KMS-11 (cell line): ENCODE measurements around the gene PSMD5.

Experiments used
- H2AFZ ChIP-seq: fragments of 200-600 bp; sonication (generic); 2 replicates; pipeline ENCODE4 v1.6.1; 2016; ENCODE audit warnings: antibody characterized with exemption, mixed run types, low read depth
- H3K27ac ChIP-seq: fragments of 200-600 bp; sonication (generic); 2 replicates; pipeline ENCODE4 v1.6.1; 2016; ENCODE audit warnings: mild to moderate bottlenecking, mixed run types
- H3K27me3 ChIP-seq: fragments of 200-600 bp; sonication (generic); 2 replicates; pipeline ENCODE4 v1.6.1; 2017; ENCODE audit warnings: mild to moderate bottlenecking, low read depth, mixed run types, moderate library complexity; ENCODE audit not compliant: insufficient read depth
- H3K36me3 ChIP-seq: fragments of 200-600 bp; sonication (generic); 2 replicates; pipeline ENCODE4 v1.6.1; 2017; ENCODE audit warnings: mild to moderate bottlenecking, mixed run types; ENCODE audit not compliant: insufficient read depth
- H3K4me1 ChIP-seq: fragments of 200-600 bp; sonication (generic); 2 replicates; pipeline ENCODE4 v1.6.1; 2016; ENCODE audit warnings: mild to moderate bottlenecking, low read depth, mixed run types; ENCODE audit not compliant: poor library complexity, severe bottlenecking
- H3K4me2 ChIP-seq: fragments of 200-600 bp; sonication (generic); 2 replicates; pipeline ENCODE4 v1.7.0; 2016; ENCODE audit warnings: mild to moderate bottlenecking, mixed run types
- H3K4me3 ChIP-seq: fragments of 200-600 bp; sonication (generic); IDR thresholded peaks from 2 replicates; pipeline ENCODE4 v1.6.1; 2017; ENCODE audit warnings: low read depth, low read length, mixed read lengths; ENCODE audit not compliant: insufficient read depth
- H3K79me2 ChIP-seq: fragments of 200-600 bp; sonication (generic); 2 replicates; pipeline ENCODE4 v1.6.1; 2016; ENCODE audit warnings: low read depth, mixed run types; ENCODE audit not compliant: insufficient read depth
- H3K9ac ChIP-seq: fragments of 200-600 bp; sonication (generic); 2 replicates; pipeline ENCODE4 v1.6.1; 2016; ENCODE audit warnings: mild to moderate bottlenecking, mixed run types
- H4K20me1 ChIP-seq: fragments of 200-600 bp; sonication (generic); 2 replicates; pipeline ENCODE4 v1.6.1; 2016; ENCODE audit warnings: mild to moderate bottlenecking, mixed run types; ENCODE audit not compliant: insufficient read depth
- CTCF ChIP-seq: fragments of 200-600 bp; sonication (generic); conservative IDR thresholded peaks from 2 replicates; pipeline ENCODE4 v1.6.1; 2017; ENCODE audit warnings: low read depth, mild to moderate bottlenecking, antibody characterized with exemption, low read length, moderate library complexity, mixed read lengths

The PSMD5 gene

DNA sequence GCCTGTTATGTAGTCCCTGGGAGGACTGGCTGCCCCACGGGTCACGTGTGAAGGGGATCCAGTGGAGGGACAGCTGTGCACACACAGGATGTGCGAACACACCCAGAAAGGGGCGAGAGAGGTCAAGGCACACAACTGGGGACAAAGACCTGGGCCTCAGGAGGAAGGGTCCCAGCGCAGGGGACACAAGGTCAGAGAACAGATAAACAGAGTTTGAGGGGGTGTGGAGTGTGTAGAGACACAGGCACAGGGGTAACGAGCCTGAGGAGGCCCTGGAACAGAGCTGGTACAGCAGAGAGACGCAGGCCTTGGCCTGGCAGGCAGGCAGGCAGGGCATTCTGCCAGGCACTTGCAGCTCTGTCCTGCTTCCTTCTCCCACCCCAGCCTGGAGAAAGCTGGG, 14.8 kb upstream of the PSMD5 start:
- H3K36me3 ChIP-seq, result no peaks in the 10 kb centered on the region
- no peaks in the 10 kb centered on the region for H3K79me2 ChIP-seq
- H3K4me1 ChIP-seq, result no peaks in the 10 kb centered on the region
- no peak overlapping the region for H3K4me3 ChIP-seq
- no peak for TF ChIP-seq CTCF
- H4K20me1 ChIP-seq, result no peaks in the 10 kb centered on the region
- no peak overlapping the region for H3K4me2 ChIP-seq
- no peak overlapping the region for H3K27ac ChIP-seq
- H3K9ac ChIP-seq, result no peak overlapping the region
- no peaks in the 10 kb centered on the region for H3K27me3 ChIP-seq
- no peak overlapping the region for H2AFZ ChIP-seq

DNA sequence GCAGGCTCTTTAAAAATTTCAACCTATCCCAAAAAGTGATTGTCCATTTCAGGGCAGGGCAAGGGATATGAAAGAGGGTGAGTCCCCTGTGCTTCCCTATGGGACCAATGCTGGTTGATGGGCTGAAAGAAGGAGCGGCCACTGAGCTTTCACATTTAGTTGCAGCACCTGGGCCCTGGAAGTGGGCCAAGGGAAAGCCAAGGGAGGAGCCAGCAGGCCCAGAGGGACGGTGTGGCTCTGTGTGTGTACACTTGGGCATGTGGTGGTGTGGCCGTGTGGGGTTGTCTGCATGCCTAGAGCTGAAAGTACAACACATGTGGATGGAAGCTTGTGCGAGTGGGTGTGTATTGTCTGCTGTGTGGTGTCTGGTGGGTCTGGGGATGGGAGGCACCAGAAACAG, 14.0 kb upstream of the PSMD5 start:
- Histone ChIP-seq H3K27ac (no peak overlapping the region), H3K9ac (no peak overlapping the region), H3K4me3 (no peak overlapping the region), H3K36me3 (no peaks in the 10 kb centered on the region), H3K4me2 (no peak overlapping the region), H3K4me1 (no peaks in the 10 kb centered on the region), H4K20me1 (no peaks in the 10 kb centered on the region), H2AFZ (no peak overlapping the region), H3K27me3 (no peaks in the 10 kb centered on the region), H3K79me2 (no peaks in the 10 kb centered on the region)
- no peak for TF ChIP-seq CTCF

GRCh38 chr9:120855827-120856670, 13.3 kb upstream of the PSMD5 start:
- Histone ChIP-seq H2AFZ (no peak overlapping the region), H3K4me1 (no peaks in the 10 kb centered on the region), H3K4me3 (no peak overlapping the region), H3K4me2 (no peak overlapping the region), H3K27me3 (no peaks in the 10 kb centered on the region), H3K79me2 (no peaks in the 10 kb centered on the region), H3K9ac (no peak overlapping the region), H3K27ac (no peak overlapping the region), H4K20me1 (no peaks in the 10 kb centered on the region), H3K36me3 (no peaks in the 10 kb centered on the region)
- TF ChIP-seq CTCF, result no peak

DNA sequence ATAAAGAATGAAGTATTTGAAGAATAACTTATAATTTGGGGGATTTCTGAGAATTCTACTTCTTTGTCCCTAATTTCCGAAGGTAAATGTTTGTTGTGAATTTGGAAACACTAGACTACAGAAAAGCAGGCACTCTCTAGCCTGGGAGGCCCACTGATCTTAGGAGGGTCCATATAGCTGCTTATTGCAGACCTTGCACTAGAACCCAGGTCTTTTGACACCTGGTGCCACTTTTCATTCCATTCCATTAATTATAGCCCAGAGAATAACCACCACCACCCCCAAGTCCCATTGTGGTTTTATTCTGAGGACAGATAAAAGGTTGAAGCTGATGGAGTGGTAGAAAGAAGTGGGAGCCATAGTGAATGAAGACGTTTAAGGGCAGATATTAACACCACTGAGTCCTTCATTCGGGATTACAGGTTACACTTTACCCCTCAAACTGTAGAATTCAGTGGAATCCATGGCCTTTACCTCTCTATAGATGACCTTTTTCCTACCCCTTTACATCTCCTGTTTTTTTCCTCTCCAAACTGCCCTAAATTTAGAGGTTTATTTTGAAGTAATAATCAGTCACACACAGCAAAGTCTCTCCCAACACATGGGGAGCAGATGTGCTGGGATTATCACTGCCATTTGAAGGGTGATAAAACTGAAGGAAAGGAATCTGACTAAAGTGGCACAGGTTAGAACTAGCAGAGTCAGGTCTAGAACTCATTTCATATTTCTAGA, 12.0 kb upstream of the PSMD5 start:
- no peak overlapping the region for H3K4me3 ChIP-seq
- H2AFZ ChIP-seq, result no peak overlapping the region
- no peaks in the 10 kb centered on the region for H3K27me3 ChIP-seq
- TF ChIP-seq CTCF, result no peak
- H4K20me1 ChIP-seq, result no peaks in the 10 kb centered on the region
- no peak overlapping the region for H3K9ac ChIP-seq
- H3K79me2 ChIP-seq, result no peaks in the 10 kb centered on the region
- H3K36me3 ChIP-seq, result no peaks in the 10 kb centered on the region
- H3K4me2 ChIP-seq, result no peak overlapping the region
- no peak overlapping the region for H3K27ac ChIP-seq
- H3K4me1 ChIP-seq, result no peaks in the 10 kb centered on the region
